HEK293 (cell line): ENCODE results near the gene ZBTB38.

Source experiments
- CTCF ChIA-PET: fragments of 350-600 bp; formaldehyde crosslinking; extraction: SDS; loops from one replicate; lab custom pipeline; 2021; ENCODE audit warnings: antibody characterized with exemption; lab: Yijun Ruan, JAX
- POLR2A ChIA-PET: fragments of 300-600 bp; formaldehyde crosslinking; extraction: SDS; loops from one replicate; lab custom pipeline; 2020; ENCODE audit warnings: antibody characterized with exemption, inconsistent platforms; lab: Yijun Ruan, JAX
- H3K27ac ChIP-seq: fragments of 200-500 bp; sonication (Bioruptor generic); 2 replicates; pipeline ENCODE4 v1.5.1; 2014; ENCODE audit warnings: low read depth, low read length, control low read depth, inconsistent platforms; ENCODE audit errors: extremely low read depth
- H3K36me3 ChIP-seq, 2 experiments: fragments of 200-500 bp in 1 of 2; sonication (Bioruptor generic) in 1 of 2; 1 replicate in 1 of 2; 2 replicates in 1 of 2; pipeline ENCODE4 v1.5.1; 2014 to 2017; ENCODE audit warnings: inconsistent platforms in 2 of 2, low read length in 2 of 2; ENCODE audit not compliant: control insufficient read depth in 2 of 2, insufficient read depth in 1 of 2
- H3K4me1 ChIP-seq: fragments of 200-500 bp; sonication (Bioruptor generic); 2 replicates; pipeline ENCODE4 v1.5.1; 2014; ENCODE audit warnings: mild to moderate bottlenecking, low read length, inconsistent platforms; ENCODE audit not compliant: control insufficient read depth, insufficient read depth
- H3K4me3 ChIP-seq: 2 replicates; pipeline ENCODE4 v1.5.1; 2011; ENCODE audit warnings: low read depth, mild to moderate bottlenecking, control low read depth, low read length, moderate library complexity
- H3K9me3 ChIP-seq: fragments of 200-500 bp; sonication (Bioruptor generic); 2 replicates; pipeline ENCODE4 v1.5.1; 2014; ENCODE audit warnings: low read depth, low read length, inconsistent platforms; ENCODE audit not compliant: control insufficient read depth, insufficient read depth
- GFI1B ChIP-seq: fragments of 450-650 bp; formaldehyde crosslinking; IDR thresholded peaks from 2 replicates; pipeline ENCODE4 v1.5.1; 2016; ENCODE audit warnings: missing biosample characterization, missing genetic modification characterization
- KLF1 ChIP-seq: fragments of 450-650 bp; formaldehyde crosslinking; IDR thresholded peaks from 2 replicates; pipeline ENCODE4 v1.5.1; 2016; ENCODE audit warnings: missing biosample characterization, missing genetic modification characterization
- KLF9 ChIP-seq: fragments of 450-650 bp; formaldehyde crosslinking; IDR thresholded peaks from 2 replicates; pipeline ENCODE4 v1.5.1; 2016; ENCODE audit warnings: missing biosample characterization, missing genetic modification characterization, low read depth
- PRDM1 ChIP-seq: fragments of 450-650 bp; formaldehyde crosslinking; IDR thresholded peaks from 2 replicates; pipeline ENCODE4; 2016; ENCODE audit warnings: missing biosample characterization, missing genetic modification characterization
- SETDB1 ChIP-seq: IDR thresholded peaks from one replicate; pipeline ENCODE4 v1.6.1; 2017; ENCODE audit warnings: mild to moderate bottlenecking, low read length, moderate library complexity, mixed read lengths; ENCODE audit not compliant: insufficient read length
- SP2 ChIP-seq: fragments of 450-650 bp; formaldehyde crosslinking; IDR thresholded peaks from 2 replicates; pipeline ENCODE4 v1.5.1; 2016; ENCODE audit warnings: missing biosample characterization, missing genetic modification characterization
- ZBTB17 ChIP-seq: fragments of 450-650 bp; formaldehyde crosslinking; IDR thresholded peaks from 2 replicates; pipeline ENCODE4 v1.5.1; 2016; ENCODE audit warnings: missing biosample characterization, missing genetic modification characterization
- ZFP3 ChIP-seq: fragments of 450-650 bp; formaldehyde crosslinking; IDR thresholded peaks from 2 replicates; pipeline ENCODE4 v1.5.1; 2016; ENCODE audit warnings: low read depth, missing biosample characterization, missing genetic modification characterization
- ZNF121 ChIP-seq: fragments of 450-650 bp; formaldehyde crosslinking; IDR thresholded peaks from 2 replicates; pipeline ENCODE4 v1.5.1; 2016; ENCODE audit warnings: missing biosample characterization, missing genetic modification characterization
- ZNF175 ChIP-seq: fragments of 450-650 bp; formaldehyde crosslinking; IDR thresholded peaks from 2 replicates; pipeline ENCODE4 v1.5.1; 2016; ENCODE audit warnings: missing biosample characterization, missing genetic modification characterization
- ZNF19 ChIP-seq: fragments of 450-650 bp; formaldehyde crosslinking; IDR thresholded peaks from 2 replicates; pipeline ENCODE4; 2016; ENCODE audit warnings: missing biosample characterization, missing genetic modification characterization, low read depth
- ZNF223 ChIP-seq: fragments of 450-650 bp; formaldehyde crosslinking; IDR thresholded peaks from 2 replicates; pipeline ENCODE4 v1.5.1; 2016; ENCODE audit warnings: missing biosample characterization, missing genetic modification characterization
- ZNF529 ChIP-seq: fragments of 450-650 bp; formaldehyde crosslinking; IDR thresholded peaks from 2 replicates; pipeline ENCODE4 v1.5.1; 2017; ENCODE audit warnings: missing genetic modification characterization, missing biosample characterization; ENCODE audit not compliant: insufficient replicate concordance
- ZNF549 ChIP-seq: fragments of 450-650 bp; IDR thresholded peaks from 2 replicates; pipeline ENCODE4 v1.5.1; 2018; ENCODE audit warnings: missing biosample characterization, missing genetic modification characterization, mild to moderate bottlenecking, inconsistent platforms, moderate library complexity
- ZNF555 ChIP-seq: fragments of 450-650 bp; formaldehyde crosslinking; conservative IDR thresholded peaks from 2 replicates; pipeline ENCODE4 v1.5.1; 2017; ENCODE audit warnings: missing biosample characterization, mild to moderate bottlenecking, missing genetic modification characterization, inconsistent platforms
- ZNF600 ChIP-seq: fragments of 450-650 bp; formaldehyde crosslinking; IDR thresholded peaks from 2 replicates; pipeline ENCODE4 v1.5.1; 2016; ENCODE audit warnings: missing biosample characterization, missing genetic modification characterization
- ZNF768 ChIP-seq: fragments of 450-650 bp; formaldehyde crosslinking; IDR thresholded peaks from 2 replicates; pipeline ENCODE4 v1.5.1; 2018; ENCODE audit warnings: missing biosample characterization, mild to moderate bottlenecking, missing genetic modification characterization
- ZXDB ChIP-seq: fragments of 450-650 bp; formaldehyde crosslinking; IDR thresholded peaks from 2 replicates; pipeline ENCODE4 v1.5.1; 2016; ENCODE audit warnings: missing biosample characterization, missing genetic modification characterization
- TF ChIP-seq, protein P1 (sequence below): fragments of 450-650 bp; formaldehyde crosslinking; IDR thresholded peaks from 2 replicates; pipeline ENCODE4 v1.5.1; 2016; ENCODE audit warnings: missing biosample characterization, missing genetic modification characterization
- TF ChIP-seq, protein P2 (sequence below): fragments of 450-650 bp; formaldehyde crosslinking; IDR thresholded peaks from 2 replicates; pipeline ENCODE4 v1.5.1; 2016; ENCODE audit warnings: missing biosample characterization, missing genetic modification characterization, low read depth

ZBTB38 gene

GRCh38 chr3:141388823-141389621, 20.7 kb downstream of the ZBTB38 start:
- POLR2A ChIA-PET: no interaction called here

DNA sequence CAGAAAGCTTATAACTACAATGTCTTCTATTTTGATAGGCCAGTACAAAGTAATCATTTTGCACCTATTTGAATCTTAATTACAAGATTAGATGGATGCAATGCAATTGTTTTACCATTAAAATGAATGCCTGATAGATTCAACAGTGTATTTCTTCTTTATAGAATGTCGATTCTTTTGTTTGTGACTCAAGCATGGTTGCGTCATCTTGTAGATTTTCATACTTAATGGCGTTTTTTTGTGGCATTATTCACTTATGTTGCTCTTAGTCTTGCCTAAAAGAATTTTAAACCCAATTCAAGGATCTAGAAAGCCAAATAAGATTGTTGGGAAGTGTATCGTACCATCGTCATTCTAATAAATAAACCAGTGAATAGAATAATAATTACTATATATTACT, 21.4 kb downstream of the ZBTB38 start:
- Histone ChIP-seq H3K4me3 (no peak overlapping the region), H3K27ac (no peak overlapping the region), H3K4me1 (peaks cover 14% of the 10 kb centered on the region), H3K9me3 (no peaks in the 10 kb centered on the region), H3K36me3 (no peaks in the 10 kb centered on the region)
- ChIA-PET CTCF (interaction anchor here (0.7 kb wide), 1 partner anchor 67 kb away, joined by 3 read pairs; no protein-coding TSS in a partner anchor), POLR2A (no interaction called here)
- TF ChIP-seq ZNF529 (tag by site-specific recombination) (no peak), ZBTB17 (no peak), GFI1B (tag by site-specific recombination) (no peak), ZNF555 (tag by site-specific recombination) (no peak), ZNF549 (tag by site-specific recombination) (no peak), SETDB1 (no peak), KLF9 (no peak), ZNF175 (tag by site-specific recombination) (no peak), ZXDB (tag by site-specific recombination) (no peak), SP2 (tag by site-specific recombination) (no peak), ZNF19 (tag by site-specific recombination) (no peak), PRDM1 (tag by site-specific recombination) (no peak), ZNF768 (tag by site-specific recombination) (no peak), ZNF223 (tag by site-specific recombination) (no peak)
- TF ChIP-seq, protein P1, sequence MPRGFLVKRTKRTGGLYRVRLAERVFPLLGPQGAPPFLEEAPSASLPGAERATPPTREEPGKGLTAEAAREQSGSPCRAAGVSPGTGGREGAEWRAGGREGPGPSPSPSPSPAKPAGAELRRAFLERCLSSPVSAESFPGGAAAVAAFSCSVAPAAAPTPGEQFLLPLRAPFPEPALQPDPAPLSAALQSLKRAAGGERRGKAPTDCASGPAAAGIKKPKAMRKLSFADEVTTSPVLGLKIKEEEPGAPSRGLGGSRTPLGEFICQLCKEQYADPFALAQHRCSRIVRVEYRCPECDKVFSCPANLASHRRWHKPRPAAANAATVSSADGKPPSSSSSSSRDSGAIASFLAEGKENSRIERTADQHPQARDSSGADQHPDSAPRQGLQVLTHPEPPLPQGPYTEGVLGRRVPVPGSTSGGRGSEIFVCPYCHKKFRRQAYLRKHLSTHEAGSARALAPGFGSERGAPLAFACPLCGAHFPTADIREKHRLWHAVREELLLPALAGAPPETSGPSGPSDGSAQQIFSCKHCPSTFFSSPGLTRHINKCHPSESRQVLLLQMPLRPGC (tag by site-specific recombination): no peak

More at GRCh38 chr3:141388823-141389621, 20.7 kb downstream of the ZBTB38 start:
- H3K4me3 ChIP-seq: no peak overlapping the region
- H3K4me1 ChIP-seq: peaks cover 14% of the 10 kb centered on the region
- no peak for TF ChIP-seq ZNF223 (tag by site-specific recombination)
- TF ChIP-seq ZNF600 (tag by site-specific recombination): peak; percentile 41; the same call in 1 of the 2 replicates
- TF ChIP-seq, protein P2, sequence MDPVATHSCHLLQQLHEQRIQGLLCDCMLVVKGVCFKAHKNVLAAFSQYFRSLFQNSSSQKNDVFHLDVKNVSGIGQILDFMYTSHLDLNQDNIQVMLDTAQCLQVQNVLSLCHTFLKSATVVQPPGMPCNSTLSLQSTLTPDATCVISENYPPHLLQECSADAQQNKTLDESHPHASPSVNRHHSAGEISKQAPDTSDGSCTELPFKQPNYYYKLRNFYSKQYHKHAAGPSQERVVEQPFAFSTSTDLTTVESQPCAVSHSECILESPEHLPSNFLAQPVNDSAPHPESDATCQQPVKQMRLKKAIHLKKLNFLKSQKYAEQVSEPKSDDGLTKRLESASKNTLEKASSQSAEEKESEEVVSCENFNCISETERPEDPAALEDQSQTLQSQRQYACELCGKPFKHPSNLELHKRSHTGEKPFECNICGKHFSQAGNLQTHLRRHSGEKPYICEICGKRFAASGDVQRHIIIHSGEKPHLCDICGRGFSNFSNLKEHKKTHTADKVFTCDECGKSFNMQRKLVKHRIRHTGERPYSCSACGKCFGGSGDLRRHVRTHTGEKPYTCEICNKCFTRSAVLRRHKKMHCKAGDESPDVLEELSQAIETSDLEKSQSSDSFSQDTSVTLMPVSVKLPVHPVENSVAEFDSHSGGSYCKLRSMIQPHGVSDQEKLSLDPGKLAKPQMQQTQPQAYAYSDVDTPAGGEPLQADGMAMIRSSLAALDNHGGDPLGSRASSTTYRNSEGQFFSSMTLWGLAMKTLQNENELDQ (tag by site-specific recombination): no peak
- no peak for TF ChIP-seq ZFP3
- no peak for TF ChIP-seq ZNF19 (tag by site-specific recombination)
- TF ChIP-seq, all 188 proteins: peak for 1
- CTCF ChIA-PET: interaction anchor here (1.1 kb wide), 1 partner anchor 392 kb away, joined by 3 read pairs; no protein-coding TSS in a partner anchor
- Histone ChIP-seq H3K9me3 (no peaks in the 10 kb centered on the region), H3K27ac (no peak overlapping the region), H3K36me3 (no peaks in the 10 kb centered on the region)

DNA sequence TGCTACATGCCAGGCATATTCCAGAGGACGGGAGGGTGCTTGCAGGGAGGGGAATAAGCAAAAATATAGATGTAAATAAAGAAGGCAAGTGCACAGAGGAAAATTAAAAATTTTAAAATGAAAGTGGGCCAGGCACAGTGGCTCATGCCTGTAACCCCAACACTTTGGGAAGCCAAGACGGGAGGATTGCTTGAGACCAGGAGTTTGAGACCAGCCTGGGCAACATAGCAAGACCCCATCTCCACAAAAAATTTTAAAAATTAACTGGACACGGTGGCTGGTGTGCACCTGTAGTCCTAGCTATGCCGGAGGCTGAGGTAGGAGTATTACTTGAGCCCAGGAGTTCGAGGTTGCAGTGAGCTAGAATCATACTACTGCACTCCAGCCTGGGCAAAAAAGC, 22.4 kb downstream of the ZBTB38 start:
- H3K4me3 ChIP-seq: no peak overlapping the region
- H3K9me3 ChIP-seq: no peaks in the 10 kb centered on the region
- ChIA-PET POLR2A (no interaction called here), CTCF (no interaction called here)
- peaks cover 14% of the 10 kb centered on the region for H3K4me1 ChIP-seq
- TF ChIP-seq KLF1 (tag by site-specific recombination) (no peak), ZNF121 (tag by site-specific recombination) (peak; percentile 70)
- H3K27ac ChIP-seq: no peak overlapping the region
- H3K36me3 ChIP-seq: no peaks in the 10 kb centered on the region
